Measurements from ENCODE around the gene EXOSC5.

GRCh38 chr19:41410336-41411054, 13.3 kb upstream of the EXOSC5 start:
- TF ChIP-seq CTCF (IDR thresholded peaks at IDR 0.05), result no peak
- no peak for TF ChIP-seq POLR2A (IDR thresholded peaks at IDR 0.05)

Measured in sigmoid colon (tissue), 3 donors.